ENCODE data around the gene FAM180B.

- TF ChIP-seq, protein P1, sequence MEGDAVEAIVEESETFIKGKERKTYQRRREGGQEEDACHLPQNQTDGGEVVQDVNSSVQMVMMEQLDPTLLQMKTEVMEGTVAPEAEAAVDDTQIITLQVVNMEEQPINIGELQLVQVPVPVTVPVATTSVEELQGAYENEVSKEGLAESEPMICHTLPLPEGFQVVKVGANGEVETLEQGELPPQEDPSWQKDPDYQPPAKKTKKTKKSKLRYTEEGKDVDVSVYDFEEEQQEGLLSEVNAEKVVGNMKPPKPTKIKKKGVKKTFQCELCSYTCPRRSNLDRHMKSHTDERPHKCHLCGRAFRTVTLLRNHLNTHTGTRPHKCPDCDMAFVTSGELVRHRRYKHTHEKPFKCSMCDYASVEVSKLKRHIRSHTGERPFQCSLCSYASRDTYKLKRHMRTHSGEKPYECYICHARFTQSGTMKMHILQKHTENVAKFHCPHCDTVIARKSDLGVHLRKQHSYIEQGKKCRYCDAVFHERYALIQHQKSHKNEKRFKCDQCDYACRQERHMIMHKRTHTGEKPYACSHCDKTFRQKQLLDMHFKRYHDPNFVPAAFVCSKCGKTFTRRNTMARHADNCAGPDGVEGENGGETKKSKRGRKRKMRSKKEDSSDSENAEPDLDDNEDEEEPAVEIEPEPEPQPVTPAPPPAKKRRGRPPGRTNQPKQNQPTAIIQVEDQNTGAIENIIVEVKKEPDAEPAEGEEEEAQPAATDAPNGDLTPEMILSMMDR (IDR thresholded peaks at IDR 0.05; ENCODE audit: low read length) = no peak
- no peak for TF ChIP-seq EZH2 (IDR thresholded peaks at IDR 0.05; ENCODE audit: borderline replicate concordance, low read length)
These were observed at the start of gene FAM180B for GRCh38 chr11:47586098-47586855.
